Measurements from ENCODE around the gene NCR2. TPM values are rescaled to one million over a fixed set of nuclear protein-coding genes. Genes with fewer than 3 reads are reported as not detected.

NCR2 gene
- total and polyA plus RNA-seq, 2 of the 13 experiments (the other 11 are each of a cell fraction or from before 2014, with no cell fraction given), result not detected

DNA sequence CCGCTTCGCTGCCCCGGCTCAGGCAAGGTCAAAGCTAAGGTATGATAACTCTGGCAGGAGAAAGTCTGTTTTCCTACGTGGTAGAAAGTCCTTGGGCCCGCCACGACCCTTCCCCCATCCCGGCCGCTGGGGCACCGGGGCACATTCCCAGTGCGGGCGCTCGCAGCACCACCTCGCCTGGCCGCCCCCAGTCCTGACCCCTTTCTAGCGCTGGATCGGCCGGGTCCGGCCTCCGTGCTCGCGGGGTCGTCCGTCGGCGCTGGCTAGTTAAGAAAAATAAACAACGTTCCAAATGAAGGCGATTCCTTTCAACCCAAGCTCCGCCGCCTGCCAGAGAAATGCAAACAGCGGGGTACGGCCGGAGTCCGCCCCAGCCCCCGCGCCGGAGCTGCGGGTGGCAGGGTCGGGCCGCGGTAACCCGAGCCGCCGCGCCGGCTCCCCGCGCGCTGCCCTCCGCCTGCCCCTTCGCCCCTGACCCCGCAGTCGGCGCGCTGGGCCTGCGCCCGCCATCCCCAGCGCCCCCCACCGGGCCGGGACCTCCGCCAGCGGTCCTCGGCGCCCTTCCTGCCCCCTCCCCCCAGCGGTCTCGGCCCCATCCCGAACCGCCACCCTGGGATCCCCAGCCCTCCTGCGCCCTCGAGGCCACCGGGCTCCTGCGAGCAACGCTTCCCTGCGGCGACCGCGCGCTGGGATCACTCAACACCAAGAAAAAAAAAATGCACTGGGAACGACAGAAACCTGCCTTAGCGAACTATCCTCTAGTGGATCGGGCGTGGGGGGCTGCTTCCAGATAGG, 37.6 kb downstream of the NCR2 start (continued):
- TF ChIP-seq PHF21A (CRISPR knock-in tag; IDR thresholded peaks at IDR 0.05), result peak; percentile 75
- peak; percentile 69 for TF ChIP-seq ZNF441 (CRISPR knock-in tag; IDR thresholded peaks at IDR 0.05; ENCODE audit: borderline replicate concordance)
- TF ChIP-seq HCFC1 (IDR thresholded peaks at IDR 0.05; ENCODE audit: low read depth, low read length), result no peak
- no peak for TF ChIP-seq ZNF160 (CRISPR knock-in tag; IDR thresholded peaks at IDR 0.05)
- TF ChIP-seq ZNF609 (CRISPR knock-in tag; IDR thresholded peaks at IDR 0.05; ENCODE audit: borderline replicate concordance), result peak; percentile 52; the same call in 1 of the 2 replicates
- TF ChIP-seq, protein P1, sequence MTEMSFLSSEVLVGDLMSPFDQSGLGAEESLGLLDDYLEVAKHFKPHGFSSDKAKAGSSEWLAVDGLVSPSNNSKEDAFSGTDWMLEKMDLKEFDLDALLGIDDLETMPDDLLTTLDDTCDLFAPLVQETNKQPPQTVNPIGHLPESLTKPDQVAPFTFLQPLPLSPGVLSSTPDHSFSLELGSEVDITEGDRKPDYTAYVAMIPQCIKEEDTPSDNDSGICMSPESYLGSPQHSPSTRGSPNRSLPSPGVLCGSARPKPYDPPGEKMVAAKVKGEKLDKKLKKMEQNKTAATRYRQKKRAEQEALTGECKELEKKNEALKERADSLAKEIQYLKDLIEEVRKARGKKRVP (CRISPR knock-in tag; IDR thresholded peaks at IDR 0.05), result no peak
- TF ChIP-seq, protein P2, sequence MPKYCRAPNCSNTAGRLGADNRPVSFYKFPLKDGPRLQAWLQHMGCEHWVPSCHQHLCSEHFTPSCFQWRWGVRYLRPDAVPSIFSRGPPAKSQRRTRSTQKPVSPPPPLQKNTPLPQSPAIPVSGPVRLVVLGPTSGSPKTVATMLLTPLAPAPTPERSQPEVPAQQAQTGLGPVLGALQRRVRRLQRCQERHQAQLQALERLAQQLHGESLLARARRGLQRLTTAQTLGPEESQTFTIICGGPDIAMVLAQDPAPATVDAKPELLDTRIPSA (CRISPR knock-in tag; IDR thresholded peaks at IDR 0.05; ENCODE audit: borderline replicate concordance), result 0 out of 2 replicates have a peak, but pooled peaks have one; percentile 27
- TF ChIP-seq FOXA3 (CRISPR knock-in tag; IDR thresholded peaks at IDR 0.05), result 0 out of 2 replicates have a peak, but pooled peaks have one; percentile 28
- TF ChIP-seq ZNF264 (CRISPR knock-in tag; IDR thresholded peaks at IDR 0.05), result no peak
- peak; percentile 65; the same call in 1 of the 2 replicates for TF ChIP-seq POGK (CRISPR knock-in tag; conservative IDR thresholded peaks at IDR 0.05)
- no peak for TF ChIP-seq POLR2G (IDR thresholded peaks at IDR 0.05; ENCODE audit: low read depth, low read length)
- TF ChIP-seq RARA (CRISPR knock-in tag; IDR thresholded peaks at IDR 0.05), result peak; percentile 70
- TF ChIP-seq HNF4A (CRISPR knock-in tag; IDR thresholded peaks at IDR 0.05), result 0 out of 2 replicates have a peak, but pooled peaks have one; percentile 28
- TF ChIP-seq ZNF430 (CRISPR knock-in tag; IDR thresholded peaks at IDR 0.05), result peak; percentile 54; the same call in 1 of the 2 replicates
- TF ChIP-seq NFE2L1 (CRISPR knock-in tag; IDR thresholded peaks at IDR 0.05; ENCODE audit: borderline replicate concordance), result no peak
- no peak for TF ChIP-seq MAZ (IDR thresholded peaks at IDR 0.05; ENCODE audit: borderline replicate concordance, low read depth, low read length)
- TF ChIP-seq MAZ (CRISPR knock-in tag; IDR thresholded peaks at IDR 0.05; ENCODE audit: low read depth), result peak; percentile 55; the same call in 1 of the 2 replicates
- TF ChIP-seq RXRB (CRISPR knock-in tag; IDR thresholded peaks at IDR 0.05; ENCODE audit: borderline replicate concordance), result 0 out of 2 replicates have a peak, but pooled peaks have one; percentile 5
- no peak for TF ChIP-seq ZNF326 (CRISPR knock-in tag; IDR thresholded peaks at IDR 0.05; ENCODE audit: borderline replicate concordance)

Data from HepG2 (cell line).